GM19025 (cell line): ENCODE measurements around the gene SLC9A8.
"Not testable (repeated sequence)": the region's sequence is repeated elsewhere in the genome, so short reads cannot be mapped to it uniquely, and the experiment has no call there.

Experiments used
- ATAC-seq: cut with Tn5 transposase; IDR thresholded peaks from one replicate; pipeline ENCODE4 v1.9.1; 2021; ENCODE audit warnings: mild to moderate bottlenecking, low read depth, moderate library complexity; ENCODE audit not compliant: unreplicated experiment

SLC9A8 gene

GRCh38 chr20:49890471-49891361 is 78.1 kb downstream of the SLC9A8 start:
- ATAC-seq, result no peak

DNA sequence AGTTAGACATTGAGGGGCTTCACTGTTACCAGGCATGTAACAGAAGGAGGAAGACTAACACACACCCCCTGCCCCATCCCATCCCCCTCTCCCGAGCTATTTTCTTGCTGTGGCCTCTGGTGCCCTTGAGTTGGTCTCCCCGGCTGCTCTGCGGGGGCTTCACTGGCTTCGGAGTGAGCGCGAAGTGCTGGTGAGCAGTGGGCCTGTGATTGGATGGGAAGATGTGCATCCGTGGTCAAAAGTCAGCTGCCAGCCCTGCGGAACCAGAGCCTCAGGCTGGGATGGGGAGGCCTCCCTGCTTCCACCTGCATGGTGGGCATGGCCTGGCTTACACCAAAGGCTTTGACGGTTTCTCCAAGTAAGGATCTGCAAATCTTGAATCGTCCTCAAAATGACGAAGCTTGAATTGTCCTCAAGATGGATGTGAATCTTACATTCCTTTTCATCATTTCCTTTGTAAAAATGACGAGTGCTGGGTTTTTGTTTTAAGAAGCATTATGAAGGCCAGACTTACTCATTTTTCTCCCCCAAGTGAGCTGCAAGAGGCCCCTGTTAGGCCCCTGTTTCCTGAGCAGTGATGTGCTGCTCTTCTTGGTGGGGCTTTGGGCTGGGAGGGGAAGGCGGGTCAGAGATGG is 79.0 kb downstream of the SLC9A8 start:
- ATAC-seq, result no peak

- no peak for ATAC-seq
Observed at GRCh38 chr20:49892260-49892659, 79.6 kb downstream of the SLC9A8 start.

DNA sequence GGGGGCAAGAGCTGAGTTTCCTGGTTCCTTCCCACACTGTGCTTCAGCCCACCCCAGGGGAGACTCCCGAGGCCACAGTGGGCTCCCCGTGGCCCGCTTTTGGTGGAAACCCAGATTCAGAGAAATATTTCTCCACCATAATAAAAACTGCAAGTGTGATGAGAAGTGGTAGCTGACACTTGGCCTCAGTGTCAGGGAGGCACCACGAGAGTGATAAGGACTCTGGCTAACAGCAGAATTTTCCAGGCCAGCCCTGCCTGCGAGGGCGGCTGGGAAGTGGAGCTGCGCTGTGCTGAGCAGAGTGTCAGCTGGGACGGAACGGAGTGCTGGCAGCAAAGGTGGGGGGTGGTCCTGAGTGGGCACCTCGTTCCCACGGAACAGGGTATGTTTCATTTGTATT is 80.2 kb downstream of the SLC9A8 start:
- no peak for ATAC-seq

- no peak for ATAC-seq
Observed at GRCh38 chr20:49893242-49894072, 80.8 kb downstream of the SLC9A8 start.

GRCh38 chr20:49894073-49894470 is 81.4 kb downstream of the SLC9A8 start:
- ATAC-seq, result no peak

- not testable (repeated sequence) for ATAC-seq
Observed at GRCh38 chr20:49895474-49896093, 83.0 kb downstream of the SLC9A8 start.

- ATAC-seq, result no peak
Observed at GRCh38 chr20:49896204-49896603, 83.6 kb downstream of the SLC9A8 start.

DNA sequence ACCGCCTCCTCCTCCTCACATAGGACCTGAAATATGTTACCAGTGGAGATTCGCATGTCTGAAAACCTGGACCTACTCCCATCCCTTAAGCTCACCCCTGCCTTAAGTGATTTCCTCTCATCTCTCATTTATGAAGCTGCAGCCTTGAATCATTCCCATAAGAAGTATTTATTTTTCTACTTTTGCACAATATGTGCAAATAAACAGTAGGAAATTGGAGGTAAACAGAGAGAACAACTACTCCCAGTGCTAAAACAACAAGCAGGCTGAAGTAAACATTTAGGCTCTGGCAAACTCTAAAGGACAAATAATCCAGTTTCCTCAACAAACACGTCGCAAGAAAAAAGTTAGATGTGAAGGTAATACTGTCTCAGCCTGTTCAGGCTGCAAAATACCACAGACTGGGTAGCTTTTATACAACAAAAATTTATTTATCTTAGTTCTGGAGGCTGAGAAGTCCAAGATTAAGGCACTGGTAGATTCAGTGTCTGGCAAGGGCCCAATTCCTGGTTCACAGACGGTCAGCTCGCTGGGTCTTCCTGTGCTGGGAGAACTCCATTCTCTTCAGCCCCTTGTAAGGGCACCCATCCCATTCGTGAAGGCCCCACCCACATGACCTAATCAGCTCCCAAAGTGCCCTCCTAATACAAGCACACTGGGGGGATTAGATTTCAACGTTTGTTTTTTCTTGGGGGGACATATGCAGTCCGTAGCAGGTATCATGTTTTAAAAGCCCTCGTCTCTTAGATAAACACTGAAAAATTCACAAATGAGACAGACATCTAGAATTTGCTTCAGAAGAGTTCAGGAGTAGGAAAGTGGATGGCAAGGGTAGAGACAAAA is 87.1 kb downstream of the SLC9A8 start:
- no peak for ATAC-seq

GRCh38 chr20:49901588-49901987 is 89.0 kb downstream of the SLC9A8 start:
- no peak for ATAC-seq

GRCh38 chr20:49904440-49905214 is 92.0 kb downstream of the SLC9A8 start:
- no peak for ATAC-seq

- no peak for ATAC-seq
Observed at GRCh38 chr20:49905415-49906091, 92.9 kb downstream of the SLC9A8 start.

DNA sequence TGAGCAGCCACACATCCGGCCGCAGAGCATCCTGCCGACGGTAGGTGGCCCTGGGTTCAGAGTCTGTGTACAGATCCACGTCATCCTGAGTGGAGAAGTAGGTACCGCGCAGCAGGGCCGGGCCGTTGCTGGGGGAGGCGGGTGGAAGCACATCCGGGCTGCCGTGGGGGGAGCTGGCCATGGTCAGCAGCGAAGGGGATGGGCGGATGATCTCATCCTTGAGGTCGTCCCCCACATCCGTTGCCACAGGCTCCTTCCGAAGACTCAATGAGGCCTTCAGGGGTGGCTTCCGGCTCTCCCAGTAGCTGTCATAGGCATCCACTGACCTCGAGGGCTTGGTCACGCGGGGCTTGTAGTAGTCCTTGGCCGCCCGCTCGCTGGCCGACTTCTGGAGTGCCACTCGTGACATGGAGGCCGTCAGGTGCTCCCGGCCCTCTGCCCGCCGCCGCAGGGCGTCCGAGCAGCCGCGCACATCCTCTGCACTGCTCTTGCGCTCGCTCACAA is 93.5 kb downstream of the SLC9A8 start:
- no peak for ATAC-seq

GRCh38 chr20:49906615-49907154 is 94.1 kb downstream of the SLC9A8 start:
- ATAC-seq, result no peak

DNA sequence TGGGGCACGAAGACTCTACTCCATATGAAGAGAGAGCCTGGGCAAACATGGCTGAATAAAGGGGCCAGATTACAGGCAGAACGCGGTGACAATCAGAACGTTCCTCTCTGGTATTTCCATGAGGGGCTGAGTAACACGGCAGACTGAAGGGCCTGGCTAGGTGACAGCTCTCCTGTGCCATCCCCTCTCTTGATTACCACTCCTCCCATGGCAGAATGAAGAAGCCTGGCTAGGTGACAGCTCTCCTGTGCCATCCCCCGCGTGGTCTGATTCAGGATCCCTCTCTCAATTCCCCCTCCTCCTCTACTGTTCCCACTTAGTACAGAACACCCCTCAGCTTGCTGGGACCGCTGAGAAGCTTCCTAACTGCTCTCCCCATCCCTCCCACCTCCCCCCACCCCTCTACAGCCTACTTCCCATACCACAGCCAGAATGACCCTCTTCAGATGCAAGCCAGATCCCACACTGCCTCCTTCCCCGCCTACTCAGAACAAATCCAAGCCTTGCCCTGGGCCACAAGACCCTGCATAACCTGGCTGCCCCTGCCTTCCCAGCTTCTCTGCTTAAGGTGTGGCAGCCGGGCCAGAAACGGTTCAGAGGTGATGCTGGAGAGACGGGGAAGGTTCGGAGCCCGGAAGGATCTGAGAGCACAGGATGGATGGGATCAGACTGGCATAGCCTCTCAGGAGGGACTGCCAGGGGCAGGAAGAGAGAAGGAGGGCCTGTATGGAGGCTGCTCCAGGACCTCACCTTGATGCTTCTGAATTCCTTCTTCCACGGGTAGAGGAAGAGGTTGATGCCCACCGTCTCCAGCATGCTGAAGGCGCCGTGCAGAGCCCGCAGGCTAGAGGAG is 95.0 kb downstream of the SLC9A8 start:
- no peak for ATAC-seq

DNA sequence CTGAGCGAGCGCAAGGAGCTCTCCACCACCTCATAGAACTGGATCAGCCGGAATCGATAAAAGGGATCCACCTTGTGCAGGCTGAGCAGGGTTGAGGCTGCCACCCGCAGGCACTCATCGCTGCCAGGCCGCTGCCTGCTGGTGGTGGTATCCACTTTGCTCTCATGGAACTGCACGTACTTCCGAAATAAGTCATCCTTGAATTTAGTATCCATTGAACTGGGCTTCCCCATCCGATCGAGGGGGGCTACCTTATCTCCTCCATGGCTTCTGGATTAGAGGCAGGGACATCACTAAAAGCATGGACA is 95.6 kb downstream of the SLC9A8 start:
- no peak for ATAC-seq
